NCI-H2227 treated with DMSO at 0.1 percent for 48 hours (cell line): ENCODE measurements around the gene ITGB3.

ENCODE experiments used
- DNase-seq: peaks from one replicate; lab custom pipeline; 2025; lab: John Stamatoyannopoulos, UW

The ITGB3 gene

DNA sequence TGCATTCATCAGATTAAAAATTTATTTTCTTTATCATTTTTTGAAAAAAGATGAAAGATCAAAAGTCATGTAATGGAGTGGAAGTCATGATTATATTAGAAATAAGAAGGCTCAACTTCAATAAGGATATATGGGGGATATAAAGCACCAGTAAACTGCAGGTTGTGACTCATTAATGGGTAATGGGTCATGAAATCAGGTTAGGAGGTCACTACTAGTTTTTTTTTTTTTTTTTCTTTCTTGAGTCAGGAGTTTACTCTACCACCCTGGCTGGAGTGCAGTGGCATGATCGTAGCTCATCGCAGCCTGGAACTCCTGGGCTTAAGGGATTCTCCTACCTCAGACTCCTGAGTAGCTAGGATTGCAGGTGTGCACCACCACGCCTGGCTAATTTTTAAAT, 84.4 kb downstream of the ITGB3 start:
- no peak for DNase-seq

DNA sequence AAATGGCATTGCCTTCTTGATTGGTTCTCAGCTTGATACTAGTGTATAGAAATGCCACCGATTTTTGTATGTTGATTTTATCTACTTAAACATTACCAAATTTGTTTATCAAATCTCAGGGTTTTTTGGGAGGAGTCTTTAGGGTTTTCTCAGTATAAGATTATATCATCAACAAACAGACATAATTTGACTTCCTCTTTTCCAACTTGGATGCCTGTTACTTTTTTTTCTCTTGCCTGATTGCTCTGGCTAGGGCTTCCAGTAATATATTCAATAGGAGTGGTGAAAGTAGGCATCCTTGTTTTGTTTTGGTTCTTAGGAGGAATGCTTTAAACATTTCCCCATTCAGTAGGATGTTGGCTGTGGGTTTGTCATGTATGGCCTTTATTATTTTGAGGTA, 99.2 kb downstream of the ITGB3 start:
- DNase-seq = no peak

DNA sequence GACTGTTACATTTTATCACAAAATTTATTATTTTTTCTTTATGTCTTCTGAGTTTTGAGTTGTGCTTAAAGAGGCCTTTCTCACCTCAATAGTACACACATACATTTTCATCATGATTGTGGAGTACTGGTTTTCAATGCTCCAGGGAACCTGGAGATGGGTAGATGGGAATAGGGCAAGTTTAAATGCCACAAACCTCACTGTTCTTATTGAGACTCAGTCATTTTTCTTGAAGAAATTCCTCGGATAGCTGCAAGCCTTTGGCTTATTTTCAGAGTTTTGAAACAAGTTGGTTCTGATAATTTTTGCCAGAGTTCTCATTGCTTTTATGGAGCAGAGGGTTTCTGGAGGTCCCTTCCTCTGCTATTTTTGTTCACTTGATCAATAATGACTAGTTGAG, 105.0 kb downstream of the ITGB3 start:
- DNase-seq = no peak
